Ishikawa (cell line): ENCODE measurements around the gene UTS2B.

Experiments
- CEBPB ChIP-seq: IDR thresholded peaks from 2 replicates; pipeline ENCODE4 v1.6.1; 2012
- CREB1 ChIP-seq: IDR thresholded peaks from 2 replicates; pipeline ENCODE4 v1.6.1; 2012; ENCODE audit warnings: low read depth
- EGR1 ChIP-seq: IDR thresholded peaks from 2 replicates; pipeline ENCODE4 v1.6.1; 2012
- EP300 ChIP-seq: IDR thresholded peaks from 2 replicates; pipeline ENCODE4 v1.6.1; 2012; ENCODE audit warnings: borderline replicate concordance
- FOXM1 ChIP-seq: IDR thresholded peaks from 2 replicates; pipeline ENCODE4 v1.6.1; 2012; ENCODE audit warnings: low read depth, borderline replicate concordance
- NFIC ChIP-seq: IDR thresholded peaks from 2 replicates; pipeline ENCODE4 v1.6.1; 2012
- RAD21 ChIP-seq: IDR thresholded peaks from 2 replicates; pipeline ENCODE4 v1.6.1; 2012; ENCODE audit warnings: low read depth
- REST ChIP-seq: IDR thresholded peaks from 2 replicates; pipeline ENCODE4 v1.6.1; 2012; ENCODE audit warnings: low read depth, mild to moderate bottlenecking
- TAF1 ChIP-seq: IDR thresholded peaks from 2 replicates; pipeline ENCODE4 v1.6.1; 2012; ENCODE audit warnings: low read depth, mild to moderate bottlenecking
- TCF12 ChIP-seq: IDR thresholded peaks from 2 replicates; pipeline ENCODE4 v1.6.1; 2012; ENCODE audit warnings: low read depth
- TEAD4 ChIP-seq: IDR thresholded peaks from 2 replicates; pipeline ENCODE4 v1.6.1; 2012
- YY1 ChIP-seq: IDR thresholded peaks from 2 replicates; pipeline ENCODE4 v1.6.1; 2012; ENCODE audit warnings: low read depth
- TF ChIP-seq, protein P1 (sequence below): IDR thresholded peaks from 2 replicates; pipeline ENCODE4 v1.6.1; 2012

GRCh38 chr3:191263365-191263764 is 67.0 kb downstream of the UTS2B start:
- TF ChIP-seq, protein P1, sequence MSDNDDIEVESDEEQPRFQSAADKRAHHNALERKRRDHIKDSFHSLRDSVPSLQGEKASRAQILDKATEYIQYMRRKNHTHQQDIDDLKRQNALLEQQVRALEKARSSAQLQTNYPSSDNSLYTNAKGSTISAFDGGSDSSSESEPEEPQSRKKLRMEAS, result no peak
- no peak for TF ChIP-seq EP300
- TF ChIP-seq TAF1, result no peak
- TF ChIP-seq RAD21, result no peak
- TF ChIP-seq TEAD4, result no peak
- no peak for TF ChIP-seq CREB1
- TF ChIP-seq REST, result no peak
- no peak for TF ChIP-seq CEBPB
- no peak for TF ChIP-seq EGR1
- TF ChIP-seq YY1, result no peak
- no peak for TF ChIP-seq NFIC
- no peak for TF ChIP-seq TCF12
- no peak for TF ChIP-seq FOXM1
